ENCODE data around the gene SYCP1. TPM values are rescaled to one million over a fixed set of nuclear protein-coding genes. Genes with fewer than 3 reads are reported as not detected.

The SYCP1 gene
- total RNA-seq, 1 experiment from 2014 or later = not detected

GRCh38 chr1:114986286-114986685 is 131.6 kb downstream of the SYCP1 start:
- DNase-seq = no peak

DNA sequence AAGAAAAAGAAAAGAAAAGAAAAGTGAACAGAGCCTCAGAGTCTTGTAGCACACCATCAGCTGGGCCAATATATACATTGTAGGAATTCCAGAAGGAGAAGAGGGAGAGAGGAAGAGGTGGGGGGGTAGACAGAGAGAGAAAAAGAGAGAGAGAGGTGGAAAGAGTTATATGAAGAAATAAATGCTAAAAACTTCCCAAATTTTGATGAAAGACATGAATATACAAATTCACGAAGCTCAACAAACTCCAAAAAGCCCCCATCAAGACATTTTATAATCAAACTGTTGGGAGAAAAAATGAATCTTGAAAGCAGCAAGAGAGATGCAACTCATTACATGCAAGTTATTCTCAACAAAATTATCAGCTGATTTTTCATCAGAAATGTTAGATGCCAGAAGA is 133.4 kb downstream of the SYCP1 start:
- H3K27ac Mint-ChIP-seq (ENCODE audit: unreplicated experiment) = no peak overlapping the region
- H3K4me3 ChIP-seq (ENCODE audit: low read depth, low read length) = no peak overlapping the region
- ChIA-PET CTCF (no interaction called here), POLR2A (no interaction called here)
- no peaks in the 10 kb centered on the region for H3K4me1 Mint-ChIP-seq (ENCODE audit: low read depth, unreplicated experiment)
- DNase-seq = no peak
- TF ChIP-seq CTCF (IDR thresholded peaks at IDR 0.05; ENCODE audit: insufficient read depth in 1 of 2, low read depth in 1 of 2, low read length in 1 of 2, severe bottlenecking in 1 of 2, unreplicated experiment in 1 of 2) = no peak
- no peak overlapping the region for H3K4me3 Mint-ChIP-seq (ENCODE audit: unreplicated experiment)
- H3K36me3 ChIP-seq (ENCODE audit: control insufficient read depth, insufficient read depth, low read length) = no peaks in the 10 kb centered on the region
- no peaks in the 10 kb centered on the region for H3K27me3 ChIP-seq (replicated peaks; ENCODE audit: control insufficient read depth, insufficient read depth, low read length)
- H3K9me3 Mint-ChIP-seq (ENCODE audit: unreplicated experiment) = peaks cover 23% of the 10 kb centered on the region
- intact Hi-C loops (cut with micrococcal nuclease; ENCODE audit: unreplicated experiment) = no loop called here
- no peaks in the 10 kb centered on the region for H3K9me3 ChIP-seq
- no peaks in the 10 kb centered on the region for H3K36me3 Mint-ChIP-seq (ENCODE audit: insufficient read depth, unreplicated experiment)
- no peaks in the 10 kb centered on the region for H3K27me3 Mint-ChIP-seq (ENCODE audit: insufficient read depth, unreplicated experiment)
- BruUV-seq (replicated peaks) = no TSS peak
- H3K4me1 ChIP-seq = no peaks in the 10 kb centered on the region

More at GRCh38 chr1:114986286-114986685, 131.6 kb downstream of the SYCP1 start:
- H3K27ac Mint-ChIP-seq (ENCODE audit: unreplicated experiment) = no peak overlapping the region
- Histone ChIP-seq H3K27me3 (replicated peaks; ENCODE audit: control insufficient read depth, insufficient read depth, low read length) (no peaks in the 10 kb centered on the region), H3K36me3 (ENCODE audit: control insufficient read depth, insufficient read depth, low read length) (no peaks in the 10 kb centered on the region), H3K4me3 (ENCODE audit: low read depth, low read length) (no peak overlapping the region), H3K4me1 (no peaks in the 10 kb centered on the region), H3K9me3 (no peaks in the 10 kb centered on the region)
- intact Hi-C loops (cut with micrococcal nuclease; ENCODE audit: unreplicated experiment) = no loop called here
- H3K4me3 Mint-ChIP-seq (ENCODE audit: unreplicated experiment) = no peak overlapping the region
- H3K27me3 Mint-ChIP-seq (ENCODE audit: insufficient read depth, unreplicated experiment) = no peaks in the 10 kb centered on the region
- ChIA-PET POLR2A (no interaction called here), CTCF (no interaction called here)
- H3K9me3 Mint-ChIP-seq (ENCODE audit: unreplicated experiment) = peaks cover 39% of the 10 kb centered on the region
- no TSS peak for BruUV-seq (replicated peaks)
- no peaks in the 10 kb centered on the region for H3K36me3 Mint-ChIP-seq (ENCODE audit: insufficient read depth, unreplicated experiment)
- no peak for TF ChIP-seq CTCF (IDR thresholded peaks at IDR 0.05; ENCODE audit: insufficient read depth in 1 of 2, low read depth in 1 of 2, low read length in 1 of 2, severe bottlenecking in 1 of 2, unreplicated experiment in 1 of 2)
- H3K4me1 Mint-ChIP-seq (ENCODE audit: low read depth, unreplicated experiment) = no peaks in the 10 kb centered on the region

DNA sequence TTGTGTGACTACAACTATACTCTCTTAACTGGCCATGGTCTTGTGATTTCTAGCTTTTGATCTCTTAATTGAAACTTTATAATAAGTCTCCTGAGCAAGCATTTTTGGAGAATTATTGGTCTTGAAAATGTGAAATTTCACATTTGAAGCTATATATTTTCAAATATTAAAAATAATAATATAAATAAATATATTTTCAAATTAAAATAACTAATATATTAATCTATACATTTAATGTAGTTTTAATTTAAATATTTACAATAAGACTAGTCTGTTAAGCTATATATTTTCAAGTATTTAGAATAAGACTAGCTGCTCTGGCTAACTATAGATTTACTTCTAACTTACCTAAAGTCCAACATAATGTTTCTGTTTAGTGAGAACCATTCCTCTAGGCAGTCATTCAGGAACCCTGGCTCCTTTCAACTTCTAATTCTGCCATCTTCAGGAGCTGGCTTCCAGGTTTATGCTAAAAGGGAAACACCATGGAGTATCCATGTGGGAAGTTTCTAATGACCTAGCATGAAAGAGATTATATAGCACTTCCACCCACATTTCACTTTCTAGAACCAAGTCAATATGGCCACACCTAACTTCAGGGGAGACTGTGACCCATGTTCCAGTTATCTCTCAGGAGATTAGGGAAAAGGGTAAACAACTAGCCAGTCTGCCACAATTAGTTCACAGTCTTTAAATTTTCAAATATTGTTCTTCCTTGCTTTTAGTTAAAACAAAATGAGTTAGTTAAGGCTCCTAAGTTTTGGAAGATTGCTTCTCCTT is 143.0 kb downstream of the SYCP1 start:
- Mint-ChIP-seq H3K9me3 (ENCODE audit: unreplicated experiment) (no peaks in the 10 kb centered on the region), H3K4me3 (ENCODE audit: unreplicated experiment) (no peak overlapping the region)

More for the DNA sequence above, 143.0 kb downstream of the SYCP1 start:
- no peak for DNase-seq
- Histone ChIP-seq H3K9me3 (no peaks in the 10 kb centered on the region), H3K36me3 (ENCODE audit: control insufficient read depth, insufficient read depth, low read length) (no peaks in the 10 kb centered on the region), H3K4me3 (ENCODE audit: low read depth, low read length) (no peak overlapping the region), H3K27me3 (replicated peaks; ENCODE audit: control insufficient read depth, insufficient read depth, low read length) (no peaks in the 10 kb centered on the region), H3K4me1 (no peaks in the 10 kb centered on the region)
- Mint-ChIP-seq H3K27me3 (ENCODE audit: insufficient read depth, unreplicated experiment) (no peaks in the 10 kb centered on the region), H3K27ac (ENCODE audit: unreplicated experiment) (no peak overlapping the region), H3K4me1 (ENCODE audit: low read depth, unreplicated experiment) (no peaks in the 10 kb centered on the region), H3K36me3 (ENCODE audit: insufficient read depth, unreplicated experiment) (no peaks in the 10 kb centered on the region)
- no TSS peak for BruUV-seq (replicated peaks)
- no peak for TF ChIP-seq CTCF (IDR thresholded peaks at IDR 0.05; ENCODE audit: insufficient read depth in 1 of 2, low read depth in 1 of 2, low read length in 1 of 2, severe bottlenecking in 1 of 2, unreplicated experiment in 1 of 2)
- ChIA-PET CTCF (no interaction called here), POLR2A (no interaction called here)
- intact Hi-C loops (cut with micrococcal nuclease; ENCODE audit: unreplicated experiment) = no loop called here

Data from Caco-2 (cell line).